ENCODE results near the gene EMC6.

The EMC6 gene

GRCh38 chr17:3641717-3642486 is 26.7 kb upstream of the EMC6 start:
- no peak for DNase-seq (ENCODE audit: low spot score)
- no peak overlapping the region for H3K4me3 ChIP-seq
- no peak overlapping the region for H3K27ac ChIP-seq
- TF ChIP-seq CTCF (IDR thresholded peaks at IDR 0.05): no peak

GRCh38 chr17:3643889-3644349 is 24.7 kb upstream of the EMC6 start:
- no peak for TF ChIP-seq CTCF (IDR thresholded peaks at IDR 0.05)
- no peak for DNase-seq (ENCODE audit: low spot score)
- Histone ChIP-seq H3K27ac (no peak overlapping the region), H3K4me3 (no peak overlapping the region)

GRCh38 chr17:3645310-3645709 is 23.3 kb upstream of the EMC6 start:
- no peak overlapping the region for H3K27ac ChIP-seq
- no peak for DNase-seq (ENCODE audit: low spot score)
- no peak for TF ChIP-seq CTCF (IDR thresholded peaks at IDR 0.05)
- H3K4me3 ChIP-seq: no peak overlapping the region

GRCh38 chr17:3647251-3647650 is 21.4 kb upstream of the EMC6 start:
- no peak overlapping the region for H3K4me3 ChIP-seq
- H3K27ac ChIP-seq: no peak overlapping the region
- DNase-seq (ENCODE audit: low spot score): no peak
- no peak for TF ChIP-seq CTCF (IDR thresholded peaks at IDR 0.05)

- no peak for TF ChIP-seq CTCF (IDR thresholded peaks at IDR 0.05)
- no peak overlapping the region for H3K27ac ChIP-seq
- no peak for DNase-seq (ENCODE audit: low spot score)
- no peak overlapping the region for H3K4me3 ChIP-seq
Observed at GRCh38 chr17:3647769-3648555, 20.6 kb upstream of the EMC6 start.

GRCh38 chr17:3655766-3656165 is 12.8 kb upstream of the EMC6 start:
- DNase-seq (ENCODE audit: low spot score): no peak
- H3K4me3 ChIP-seq: no peak overlapping the region
- no peak overlapping the region for H3K27ac ChIP-seq
- TF ChIP-seq CTCF (IDR thresholded peaks at IDR 0.05): no peak

Data from coronary artery (tissue), 2 donors.